Right ventricle myocardium inferior (tissue), 1 donor: ENCODE measurements around the gene SLC22A1. TPM values are rescaled to one million over a fixed set of nuclear protein-coding genes. Genes with fewer than 3 reads are reported as not detected.

ENCODE experiments used
- ATAC-seq: fragments of 200-7000 bp; cut with Tn5 transposase; one replicate; pipeline ENCODE4 v1.9.1; 2020; ENCODE audit warnings: mild to moderate bottlenecking, moderate library complexity
- DNase-seq: peaks from one replicate; pipeline ENCODE4 v3.0.0; 2021; ENCODE audit errors: missing footprints
- intact Hi-C: fragments of 100-400 bp; cut with DNase I; formaldehyde crosslinking; loops from one replicate; pipeline ENCODE4 v1.11.0; 2022
- total RNA-seq: library from RNA; stranded (reverse); fragmentation: NEBNext Ultra II Directional; extraction: Animal tissue kit (Norgen Biotek cat#: 25700); gene quantifications from one replicate; pipeline ENCODE4 v1.2.1, GENCODE V29; 2021
- donor health status: DM: no; HTN: yes; CAD: no; lungs with severe emphysema.

The SLC22A1 gene
- total RNA-seq, 1 donor from 2014 or later, result 0.51 TPM

DNA sequence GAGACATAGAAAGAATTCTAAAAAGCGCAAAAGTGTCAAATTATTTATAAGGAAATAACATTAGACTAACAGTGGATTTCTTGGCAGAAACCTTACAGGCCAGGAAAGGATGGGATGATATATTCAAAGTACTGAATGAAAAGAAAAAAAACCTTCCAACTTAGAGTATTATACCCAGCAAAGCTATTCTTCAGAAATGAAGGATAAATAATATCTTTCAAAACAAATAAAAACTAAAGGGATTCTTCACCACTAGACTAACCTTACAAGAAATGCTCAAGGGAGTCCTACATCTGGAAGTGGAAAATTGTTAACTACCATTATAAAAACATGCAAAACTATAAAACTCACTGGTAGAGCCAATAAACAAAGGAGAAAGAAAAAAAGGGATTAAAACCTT, 71.2 kb downstream of the SLC22A1 start:
- DNase-seq, result no peak
- intact Hi-C loops, result no loop called here
- no peak for ATAC-seq

DNA sequence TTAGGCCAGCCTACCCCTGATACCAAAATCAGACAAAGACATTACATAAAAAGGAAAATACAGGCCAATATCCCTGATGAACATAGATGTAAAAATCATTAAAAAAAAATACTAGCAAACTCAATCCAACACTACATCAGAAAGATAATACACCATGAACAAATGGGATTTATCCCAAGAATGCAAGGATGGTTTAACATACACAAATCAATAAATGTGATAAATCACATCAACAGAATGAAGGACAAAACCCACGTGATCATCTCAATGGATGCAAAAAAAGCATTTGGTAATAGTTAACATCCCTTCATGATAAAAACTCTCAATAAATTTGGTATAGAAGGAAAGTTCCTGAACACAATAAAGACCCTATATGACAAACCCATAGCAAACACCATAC, 73.2 kb downstream of the SLC22A1 start:
- no peak for ATAC-seq
- intact Hi-C loops, result no loop called here
- no peak for DNase-seq

DNA sequence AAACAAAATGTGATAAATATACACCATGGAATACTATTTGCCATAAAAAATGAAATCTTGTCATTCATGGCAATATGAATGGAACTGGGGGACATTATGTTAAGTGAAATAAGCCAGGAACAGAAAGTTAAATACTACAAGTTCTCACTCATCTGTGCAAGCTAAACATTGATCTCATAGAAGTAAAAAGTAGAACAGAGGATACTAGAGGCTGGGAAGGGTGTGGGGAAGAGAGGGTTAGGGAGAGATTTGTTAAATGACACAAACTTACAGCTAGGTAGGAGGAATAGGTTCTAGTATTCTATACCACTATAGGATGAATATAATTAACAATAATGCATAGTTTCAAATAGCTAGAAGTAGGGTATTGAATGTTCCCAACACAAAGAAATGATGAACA, 76.0 kb downstream of the SLC22A1 start:
- no peak for DNase-seq
- no peak for ATAC-seq
- intact Hi-C loops, result no loop called here

DNA sequence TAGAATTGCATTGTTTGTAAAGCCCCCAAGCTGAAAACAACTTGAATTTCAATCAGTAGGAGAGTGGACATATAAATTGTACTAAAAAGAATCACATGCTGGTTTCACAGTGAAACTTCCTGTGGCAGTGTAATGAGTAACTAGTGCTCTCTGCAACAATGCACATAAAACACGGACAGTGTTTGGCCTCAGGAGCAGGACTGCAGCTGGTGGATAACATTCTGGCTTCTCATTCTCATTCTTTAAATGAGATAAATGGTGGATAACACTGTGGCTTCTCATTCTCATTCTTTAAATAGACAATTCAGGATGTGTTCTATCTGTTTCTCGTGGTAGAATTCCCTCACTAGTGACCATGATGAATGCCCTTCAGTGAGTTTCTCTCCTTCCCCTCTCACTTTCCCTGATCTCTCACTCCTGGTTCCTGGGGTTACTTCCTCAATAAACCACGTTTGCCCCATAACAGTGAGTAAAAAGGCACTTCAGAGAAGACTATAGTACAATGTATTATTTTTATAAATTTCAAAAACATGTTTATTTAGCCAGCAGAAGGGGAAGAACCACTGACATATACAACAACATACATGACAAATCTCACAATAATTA, 77.1 kb downstream of the SLC22A1 start:
- intact Hi-C loops, result no loop called here
- no peak for ATAC-seq
- no peak for DNase-seq

DNA sequence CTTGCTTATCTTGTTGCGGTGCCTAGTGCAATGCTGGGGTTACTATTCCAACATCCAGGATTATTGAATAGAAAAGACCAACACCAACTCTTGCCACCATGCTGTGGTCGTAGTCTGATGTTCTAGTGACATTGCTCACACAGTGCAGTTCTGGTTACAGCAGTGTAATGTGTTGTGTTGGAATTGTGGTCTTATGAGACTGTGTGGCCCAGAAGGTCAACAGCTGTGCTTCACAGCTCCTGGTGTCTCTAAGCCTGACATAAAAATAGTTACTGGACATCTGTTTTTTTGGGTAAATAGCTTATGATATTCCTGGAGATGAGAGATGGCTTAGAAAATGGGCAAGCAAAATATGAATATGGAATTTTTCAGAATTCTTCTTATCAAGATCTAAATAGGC, 79.4 kb downstream of the SLC22A1 start:
- DNase-seq (no peak), ATAC-seq (no peak)
- intact Hi-C loops, result no loop called here

GRCh38 chr6:160202411-160202810, 80.8 kb downstream of the SLC22A1 start:
- DNase-seq, result no peak
- intact Hi-C loops, result no loop called here
- ATAC-seq, result no peak

- DNase-seq (no peak), ATAC-seq (no peak)
- intact Hi-C loops, result no loop called here
Measured at GRCh38 chr6:160203076-160203475, 81.5 kb downstream of the SLC22A1 start.

GRCh38 chr6:160203522-160203921, 81.9 kb downstream of the SLC22A1 start:
- DNase-seq (no peak), ATAC-seq (no peak)
- intact Hi-C loops, result no loop called here

DNA sequence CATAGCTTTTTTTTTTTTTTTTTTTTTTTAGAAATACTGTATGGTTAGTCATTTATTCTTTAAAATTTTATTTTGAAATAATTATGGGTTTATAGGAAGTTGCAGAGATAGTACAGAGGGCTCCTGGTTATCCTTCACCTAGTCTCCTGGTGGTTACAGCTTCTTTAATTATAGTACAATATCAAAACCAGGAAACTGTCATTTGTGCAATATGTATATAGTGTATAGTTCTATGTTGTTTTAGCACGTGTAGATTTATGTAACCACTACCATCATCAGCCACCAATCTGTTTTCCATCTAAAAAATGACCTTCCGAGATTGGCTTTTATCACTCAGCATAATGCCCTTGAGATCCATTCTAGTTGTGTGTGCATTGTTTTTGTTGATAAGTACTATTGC, 82.3 kb downstream of the SLC22A1 start:
- intact Hi-C loops, result no loop called here
- DNase-seq, result no peak
- ATAC-seq, result no peak

GRCh38 chr6:160204710-160205109, 83.1 kb downstream of the SLC22A1 start:
- DNase-seq (no peak), ATAC-seq (no peak)
- intact Hi-C loops, result no loop called here

DNA sequence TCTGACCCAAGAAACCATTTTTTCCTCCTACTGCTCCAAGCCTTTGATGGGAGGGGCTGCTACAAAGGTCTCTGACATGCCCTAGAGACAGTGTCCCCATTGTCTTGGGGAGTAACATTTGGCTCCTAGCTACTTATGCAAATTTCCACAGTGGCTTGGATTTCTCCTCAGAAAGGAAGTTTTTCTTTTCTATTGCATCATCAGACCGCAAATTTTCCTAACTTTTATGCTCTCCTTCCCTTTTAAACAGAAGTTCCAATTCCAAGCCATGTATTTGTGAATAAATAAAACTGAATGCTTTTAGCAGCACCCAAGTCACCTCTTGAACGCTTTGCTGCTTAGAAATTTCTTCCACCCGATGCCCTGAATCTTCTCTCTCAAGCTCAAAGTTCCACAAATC, 86.0 kb downstream of the SLC22A1 start:
- ATAC-seq, result no peak
- intact Hi-C loops, result no loop called here
- no peak for DNase-seq

Other genes starting within 250 kb of the SLC22A1 start
- not detected for gene MAS1, start 230.8 kb upstream of the SLC22A1 start, total RNA-seq
- gene IGF2R, start 152.7 kb upstream of the SLC22A1 start, total RNA-seq, result 63.1 TPM
- gene SLC22A2, start 137.0 kb downstream of the SLC22A1 start, total RNA-seq, result not detected
- gene SLC22A3, start 226.6 kb downstream of the SLC22A1 start, total RNA-seq, result 1.8 TPM